NCI-H1694 treated with DMSO at 0.1 percent for 48 hours (cell line): ENCODE data around the gene CHTF18.
A peak's percentile ranks its signal among the peaks of the same experiment; 100 is the strongest.
"Not testable (repeated sequence)": the region's sequence is repeated elsewhere in the genome, so short reads cannot be mapped to it uniquely, and the experiment has no call there.

Source experiments
- DNase-seq: peaks from one replicate; lab custom pipeline; 2025; lab: John Stamatoyannopoulos, UW

The CHTF18 gene

GRCh38 chr16:776298-776697, 12.1 kb upstream of the CHTF18 start:
- not testable (repeated sequence) for DNase-seq

- no peak for DNase-seq
These were observed 11.6 kb upstream of the CHTF18 start for GRCh38 chr16:776824-777223.

DNA sequence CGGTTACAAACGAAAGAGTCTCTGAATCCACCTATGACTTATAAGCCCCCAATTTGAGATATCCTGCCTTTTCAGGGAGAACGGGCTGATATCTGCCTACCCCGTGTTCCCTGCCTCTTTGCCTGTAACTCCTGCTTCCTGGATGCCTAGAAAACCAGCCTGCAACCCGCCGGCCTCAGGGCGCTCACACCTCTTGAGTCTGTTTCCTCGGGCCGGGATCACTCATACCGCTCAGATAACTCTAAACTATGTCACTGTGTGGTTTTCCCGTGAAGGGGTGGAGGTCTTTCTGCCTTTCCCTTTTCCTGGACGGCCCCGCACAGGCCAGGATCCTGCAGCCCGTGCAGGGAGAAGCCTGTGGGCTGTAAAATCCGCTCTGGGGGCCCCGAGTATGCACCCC, 10.6 kb upstream of the CHTF18 start:
- DNase-seq, result no peak

GRCh38 chr16:778447-778846, 10.0 kb upstream of the CHTF18 start:
- DNase-seq, result no peak

DNA sequence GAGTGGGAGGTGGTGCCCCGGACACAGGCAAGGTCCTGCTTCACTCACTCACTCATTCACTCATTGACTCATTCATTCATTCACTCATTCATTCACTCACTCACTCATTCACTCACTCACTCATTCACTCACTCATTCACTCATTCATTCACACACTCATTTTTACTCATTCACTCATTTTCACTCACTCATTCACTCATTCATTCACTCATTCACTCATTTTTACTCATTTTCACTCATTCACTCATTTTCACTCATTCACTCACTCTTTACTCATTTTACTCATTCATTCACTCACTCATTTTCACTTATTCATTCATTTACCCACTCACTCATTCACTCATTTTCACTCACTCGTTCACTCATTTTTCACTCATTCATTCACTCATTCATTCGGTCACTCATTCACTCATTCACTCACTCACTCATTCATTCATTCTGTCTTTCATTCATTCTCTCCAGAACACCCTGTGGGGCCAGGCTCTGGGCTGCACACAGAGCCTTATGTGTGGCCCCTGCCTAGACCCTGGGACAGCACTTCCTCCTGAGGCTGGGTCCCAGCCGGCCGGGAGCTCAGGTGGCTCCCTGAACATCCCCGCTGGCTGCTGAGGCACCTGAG, 9.4 kb upstream of the CHTF18 start:
- no peak for DNase-seq

DNA sequence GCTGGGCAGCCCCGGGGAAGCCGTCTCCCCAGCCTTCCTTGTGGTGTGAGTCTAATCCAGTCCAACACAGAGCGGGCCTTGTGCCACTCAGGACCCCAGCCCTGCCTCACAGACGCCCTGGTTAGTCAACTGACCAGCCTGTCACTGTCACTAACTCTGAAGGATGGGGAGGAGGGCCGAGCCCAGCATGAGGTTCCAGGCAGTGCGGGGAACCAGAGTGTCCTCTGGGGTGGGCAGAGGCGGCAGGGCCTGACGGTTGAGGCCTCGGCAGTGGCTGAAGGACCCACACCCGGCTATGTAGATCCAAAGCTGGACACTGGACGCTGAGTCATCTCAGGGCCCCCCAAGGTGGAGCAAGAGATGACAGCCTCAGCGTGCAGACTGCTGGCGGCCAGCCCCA, 8.9 kb upstream of the CHTF18 start:
- no peak for DNase-seq

DNA sequence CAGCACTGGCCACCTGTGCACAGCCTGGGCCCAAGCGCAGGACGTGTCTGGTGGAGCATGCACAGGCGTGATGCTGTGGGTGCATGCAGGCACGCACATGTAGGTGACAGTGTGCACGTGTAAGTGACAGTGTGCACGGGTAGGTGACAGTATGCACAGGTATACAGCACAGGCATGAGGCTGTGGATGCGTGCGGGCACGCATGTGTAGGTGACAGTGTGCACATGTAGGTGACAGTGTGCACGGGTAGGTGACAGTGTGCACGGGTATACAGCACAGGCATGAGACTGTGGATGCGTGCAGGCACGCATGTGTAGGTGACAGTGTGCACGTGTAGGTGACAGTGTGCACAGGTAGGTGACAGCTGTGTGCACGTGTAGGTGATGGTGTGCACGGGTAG, 8.1 kb upstream of the CHTF18 start:
- DNase-seq, result no peak

- DNase-seq, result no peak
These were observed 6.9 kb upstream of the CHTF18 start for GRCh38 chr16:781346-782010.

DNA sequence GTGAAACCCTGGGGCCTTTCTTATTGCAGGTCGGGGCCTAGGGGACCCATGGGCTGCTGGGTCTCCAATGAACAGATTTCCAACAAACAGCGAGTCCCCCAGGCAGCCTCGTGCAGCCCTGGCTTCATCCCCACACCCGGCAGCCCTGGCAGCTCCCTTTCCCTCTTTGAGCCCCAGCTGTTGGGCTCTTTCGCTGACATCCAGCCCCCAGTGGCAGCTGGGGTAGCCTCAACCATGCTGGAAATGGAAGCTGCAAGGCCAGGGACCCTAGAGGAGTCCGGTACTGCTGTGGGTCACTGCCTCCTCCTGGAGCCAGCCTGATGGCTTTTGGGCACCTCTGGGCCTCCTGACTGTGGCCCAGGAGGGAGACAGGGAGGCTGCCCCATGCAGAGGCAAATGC, 6.2 kb upstream of the CHTF18 start:
- no peak for DNase-seq

GRCh38 chr16:782766-783403, 5.5 kb upstream of the CHTF18 start:
- no peak for DNase-seq

- no peak for DNase-seq
These were observed 4.8 kb upstream of the CHTF18 start for GRCh38 chr16:783404-784161.

DNA sequence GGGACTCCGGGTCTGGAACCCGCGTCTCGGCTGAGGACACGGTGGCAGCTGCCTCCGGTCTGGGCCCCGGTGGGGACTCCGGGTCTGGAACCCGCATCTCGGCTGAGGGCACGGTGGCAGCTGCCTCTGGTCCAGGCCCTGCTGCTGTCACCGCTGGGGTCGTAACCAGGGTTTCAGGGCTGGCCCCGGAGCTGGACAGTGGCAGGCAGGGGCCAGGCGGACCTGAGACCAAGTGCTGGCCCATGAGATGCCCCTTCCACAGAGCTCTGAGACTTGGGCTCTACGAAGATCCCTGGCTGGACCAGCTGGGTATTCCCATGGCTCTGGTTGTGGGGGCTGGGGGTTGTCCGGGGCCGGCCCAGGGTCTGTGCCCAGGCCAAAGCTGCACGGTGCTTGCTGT, 4.0 kb upstream of the CHTF18 start:
- no peak for DNase-seq

DNA sequence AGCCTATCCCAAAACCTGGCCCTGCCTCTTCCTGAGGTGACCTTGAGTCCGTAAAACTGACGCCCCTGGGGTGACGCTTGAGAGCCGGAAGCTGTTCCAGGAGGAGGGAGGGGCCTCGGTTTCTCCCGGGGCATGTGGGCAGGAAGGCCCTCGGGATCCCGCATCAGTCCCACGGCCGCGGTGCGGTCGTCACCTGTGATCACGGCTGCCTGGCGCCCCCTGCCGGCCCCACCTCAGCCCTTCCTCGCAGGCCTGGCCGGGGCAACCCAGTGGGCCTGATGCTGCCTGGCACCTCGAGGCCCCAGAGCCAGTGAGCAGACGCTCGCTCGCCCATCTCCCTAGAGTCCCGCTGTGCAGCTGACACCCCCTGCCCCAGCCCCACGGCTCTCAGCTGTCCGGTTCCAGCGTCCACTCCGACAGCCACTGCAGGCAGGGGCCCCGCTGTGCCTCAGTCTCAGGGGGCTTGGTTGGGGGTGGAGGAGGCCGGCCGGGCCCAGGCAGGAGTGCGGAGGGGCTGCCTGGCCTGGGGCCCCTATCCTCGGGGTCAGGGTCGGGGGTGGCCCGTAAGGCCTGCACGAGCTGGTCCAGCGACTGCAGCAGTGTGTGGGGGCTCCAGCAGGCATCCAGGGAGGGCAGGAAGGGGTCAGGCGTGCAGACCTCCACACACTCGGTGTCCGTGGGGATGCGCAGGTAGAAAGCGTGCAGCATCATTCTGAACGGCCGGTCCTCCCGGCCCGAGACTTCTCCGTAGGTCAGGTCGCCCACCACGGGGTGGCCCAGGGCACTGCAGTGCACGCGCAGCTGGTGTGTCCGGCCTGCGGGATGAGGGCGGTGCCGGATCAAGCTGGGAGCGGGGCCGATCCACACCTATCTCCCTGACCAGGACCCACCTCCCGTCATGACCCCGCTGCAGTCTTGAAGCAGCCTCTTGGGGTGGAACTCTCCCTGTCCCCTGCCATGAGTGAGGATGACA, 2.6 kb upstream of the CHTF18 start:
- peak; percentile 6 for DNase-seq

- DNase-seq, result no peak
These were observed 976 bp upstream of the CHTF18 start for GRCh38 chr16:787321-787966.

- DNase-seq, result no peak
These were observed 432 bp upstream of the CHTF18 start, which contains the start of gene RPUSD1 for GRCh38 chr16:787978-788398. TSS of gene RPUSD1 (minus strand) at chr16:788381. CDS start at chr16:787737, 644 bp downstream.

- no peak for DNase-seq
These were observed 901 bp downstream of the CHTF18 start for GRCh38 chr16:789191-789850.

DNA sequence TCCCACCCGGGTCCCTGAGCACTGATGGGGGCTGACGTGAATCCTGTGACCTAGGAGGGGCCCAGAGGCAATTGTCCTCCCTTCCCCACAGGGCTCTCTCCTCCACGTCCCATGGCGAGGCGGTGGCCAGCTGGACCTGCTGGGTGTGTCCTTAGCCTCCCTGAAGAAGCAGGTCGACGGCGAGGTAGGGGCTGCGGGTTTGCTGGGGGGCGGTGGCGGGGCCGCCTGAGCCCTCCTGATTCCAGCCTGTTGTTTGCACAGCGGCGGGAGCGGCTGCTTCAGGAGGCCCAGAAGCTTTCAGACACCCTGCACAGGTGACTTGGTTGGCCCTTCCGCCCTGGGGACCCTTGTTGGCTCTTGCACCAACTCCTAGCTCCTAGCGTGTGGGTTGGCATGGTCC, 1.7 kb downstream of the CHTF18 start:
- no peak for DNase-seq

GRCh38 chr16:791131-791530, 2.7 kb downstream of the CHTF18 start:
- DNase-seq, result no peak

GRCh38 chr16:792221-792995, 4.0 kb downstream of the CHTF18 start:
- DNase-seq, result no peak

- DNase-seq, result no peak
These were observed 5.0 kb downstream of the CHTF18 start for GRCh38 chr16:793414-793813.
